HepG2 (cell line): Measurements from ENCODE around the gene HUNK. TPM values are rescaled to one million over a fixed set of nuclear protein-coding genes. Genes with fewer than 3 reads are reported as not detected.

Experiments
- CEBPG ChIP-seq: IDR thresholded peaks from 2 replicates; pipeline ENCODE4 v1.6.1; 2016
- HOXD1 ChIP-seq: sonication (generic); formaldehyde crosslinking; IDR thresholded peaks from 2 replicates; pipeline ENCODE4 v1.5.0; 2020; ENCODE audit warnings: missing genetic modification reagents
- MNT ChIP-seq: fragments of 450-650 bp; IDR thresholded peaks from 2 replicates; pipeline ENCODE4 v1.6.1; 2016
- MYNN ChIP-seq: sonication (generic); formaldehyde crosslinking; IDR thresholded peaks from 2 replicates; pipeline ENCODE4 v1.4.0; 2020; ENCODE audit warnings: mild to moderate bottlenecking, low read depth, missing genetic modification reagents
- NFAT5 ChIP-seq: sonication (generic); formaldehyde crosslinking; IDR thresholded peaks from 2 replicates; pipeline ENCODE4 v1.4.0; 2020; ENCODE audit warnings: missing genetic modification reagents
- PATZ1 ChIP-seq: sonication (generic); formaldehyde crosslinking; IDR thresholded peaks from 2 replicates; pipeline ENCODE4 v1.4.0; 2020; ENCODE audit warnings: missing genetic modification reagents
- PHF5A ChIP-seq: IDR thresholded peaks from one replicate; pipeline ENCODE4 v1.6.1; 2018; ENCODE audit warnings: low read depth, missing genetic modification reagents; ENCODE audit not compliant: unreplicated experiment
- TGIF2 ChIP-seq: IDR thresholded peaks from 2 replicates; pipeline ENCODE4 v1.6.1; 2016; ENCODE audit warnings: control low read depth, missing compliant biosample characterization
- THAP11 ChIP-seq: IDR thresholded peaks from 2 replicates; pipeline ENCODE4 v1.6.1; 2016; ENCODE audit warnings: missing biosample characterization, missing genetic modification reagents
- TIGD3 ChIP-seq: sonication (generic); formaldehyde crosslinking; IDR thresholded peaks from 2 replicates; pipeline ENCODE4 v1.5.1; 2020; ENCODE audit warnings: mild to moderate bottlenecking, missing genetic modification reagents, borderline replicate concordance
- TP53 ChIP-seq: sonication (generic); formaldehyde crosslinking; conservative IDR thresholded peaks from 2 replicates; pipeline ENCODE4 v1.4.0; 2020; ENCODE audit warnings: missing genetic modification reagents
- ZFP36L1 ChIP-seq: sonication (generic); formaldehyde crosslinking; IDR thresholded peaks from 2 replicates; pipeline ENCODE4 v1.8.0; 2022; ENCODE audit warnings: mild to moderate bottlenecking, missing genetic modification reagents, moderate library complexity
- ZNF782 ChIP-seq: sonication (generic); formaldehyde crosslinking; IDR thresholded peaks from 2 replicates; pipeline ENCODE4 v1.4.0; 2020; ENCODE audit warnings: missing genetic modification reagents, mild to moderate bottlenecking, borderline replicate concordance
- ZNF816 ChIP-seq: sonication (generic); formaldehyde crosslinking; IDR thresholded peaks from 2 replicates; pipeline ENCODE4 v1.8.0; 2022; ENCODE audit warnings: missing genetic modification reagents, mild to moderate bottlenecking, borderline replicate concordance
- polyA plus RNA-seq, 8 experiments: library from polyadenylated mRNA; depleted of rRNA in 3 of 8; stranded (reverse) in 7 of 8; unstranded in 1 of 8; fragments of >200 nt; fragmentation: Illumina TruSeq in 4 of 8; extraction: Trizol in 4 of 8; gene quantifications; 2 replicates each; pipeline versions ENCODE4 v1.2.1 to v1.2.3, GENCODE V29; 2011 to 2016; ENCODE audit warnings: low read depth in 4 of 8, missing spikeins in 1 of 8, mixed read lengths in 1 of 8; ENCODE audit not compliant: insufficient read depth in 1 of 8
- total RNA-seq, 5 experiments: library from RNA; depleted of rRNA; stranded (reverse); fragments of >200 nt; fragmentation: Illumina TruSeq; extraction: Trizol; gene quantifications; 2 replicates each; pipeline ENCODE4 v1.2.3, GENCODE V29; 2016; ENCODE audit warnings: low read depth in 1 of 5
- TF ChIP-seq, protein P1 (sequence below): sonication (generic); formaldehyde crosslinking; IDR thresholded peaks from 2 replicates; pipeline ENCODE4 v1.5.0; 2020; ENCODE audit warnings: mild to moderate bottlenecking, low read depth, missing genetic modification reagents, borderline replicate concordance
- TF ChIP-seq, protein P2 (sequence below): sonication (generic); formaldehyde crosslinking; IDR thresholded peaks from 2 replicates; pipeline ENCODE4 v1.8.0; 2022; ENCODE audit warnings: missing genetic modification reagents, mild to moderate bottlenecking, moderate library complexity, borderline replicate concordance

HUNK gene
- total and polyA plus RNA-seq, 2 of the 13 experiments (the other 11 are each of a cell fraction or from before 2014, with no cell fraction given): 1.8 to 1.9 TPM

- TF ChIP-seq NFAT5 (CRISPR knock-in tag) (no peak), MNT (no peak), PATZ1 (CRISPR knock-in tag) (no peak), HOXD1 (peak; percentile 55; the same call in 1 of the 2 replicates), TIGD3 (CRISPR knock-in tag) (0 out of 2 replicates have a peak, but pooled peaks have one; percentile 33), CEBPG (CRISPR knock-in tag) (peak; percentile 53), THAP11 (CRISPR knock-in tag) (peak; percentile 62), ZFP36L1 (CRISPR knock-in tag) (no peak), ZNF816 (CRISPR knock-in tag) (no peak), ZNF782 (CRISPR knock-in tag) (no peak), TGIF2 (CRISPR knock-in tag) (no peak), PHF5A (CRISPR knock-in tag) (no peak), TP53 (CRISPR knock-in tag) (no peak), MYNN (CRISPR knock-in tag) (no peak)
- TF ChIP-seq, protein P1, sequence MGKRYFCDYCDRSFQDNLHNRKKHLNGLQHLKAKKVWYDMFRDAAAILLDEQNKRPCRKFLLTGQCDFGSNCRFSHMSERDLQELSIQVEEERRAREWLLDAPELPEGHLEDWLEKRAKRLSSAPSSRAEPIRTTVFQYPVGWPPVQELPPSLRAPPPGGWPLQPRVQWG (CRISPR knock-in tag): no peak
- TF ChIP-seq, protein P2, sequence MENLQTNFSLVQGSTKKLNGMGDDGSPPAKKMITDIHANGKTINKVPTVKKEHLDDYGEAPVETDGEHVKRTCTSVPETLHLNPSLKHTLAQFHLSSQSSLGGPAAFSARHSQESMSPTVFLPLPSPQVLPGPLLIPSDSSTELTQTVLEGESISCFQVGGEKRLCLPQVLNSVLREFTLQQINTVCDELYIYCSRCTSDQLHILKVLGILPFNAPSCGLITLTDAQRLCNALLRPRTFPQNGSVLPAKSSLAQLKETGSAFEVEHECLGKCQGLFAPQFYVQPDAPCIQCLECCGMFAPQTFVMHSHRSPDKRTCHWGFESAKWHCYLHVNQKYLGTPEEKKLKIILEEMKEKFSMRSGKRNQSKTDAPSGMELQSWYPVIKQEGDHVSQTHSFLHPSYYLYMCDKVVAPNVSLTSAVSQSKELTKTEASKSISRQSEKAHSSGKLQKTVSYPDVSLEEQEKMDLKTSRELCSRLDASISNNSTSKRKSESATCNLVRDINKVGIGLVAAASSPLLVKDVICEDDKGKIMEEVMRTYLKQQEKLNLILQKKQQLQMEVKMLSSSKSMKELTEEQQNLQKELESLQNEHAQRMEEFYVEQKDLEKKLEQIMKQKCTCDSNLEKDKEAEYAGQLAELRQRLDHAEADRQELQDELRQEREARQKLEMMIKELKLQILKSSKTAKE: peak; percentile 29; the same call in 1 of the 2 replicates
Observed at GRCh38 chr21:31929548-31929947, 56.7 kb downstream of the HUNK start (continued).
